ENCODE results near the gene HIPK2. TPM values are rescaled to one million over a fixed set of nuclear protein-coding genes. Genes with fewer than 3 reads are reported as not detected.

The HIPK2 gene
- total and polyA plus RNA-seq, 10 of the 15 experiments (the other 5 are each of a cell fraction or from before 2014, with no cell fraction given), result 1.7 to 39.0 (median 9.4) TPM

GRCh38 chr7:139646566-139646965 is 131.2 kb downstream of the HIPK2 start:
- ATAC-seq (no peak), FAIRE-seq (no peak), DNase-seq (ENCODE audit: low read depth, low spot score) (no peak)
- Histone ChIP-seq H3K4me1 (ENCODE audit: control insufficient read depth, insufficient read depth, low read length) (peaks cover 39% of the 10 kb centered on the region), H3K27me3 (replicated peaks in 1 of 2; ENCODE audit: control insufficient read depth in 2 of 2, insufficient read depth in 2 of 2, low read length in 1 of 2) (no peaks in the 10 kb centered on the region), H3K79me2 (ENCODE audit: control insufficient read depth, insufficient read depth, low read length) (no peaks in the 10 kb centered on the region; the same call in 1 of the 2 replicates), H3K9me3 (replicated peaks; ENCODE audit: control insufficient read depth, insufficient read depth, low read length) (no peaks in the 10 kb centered on the region; the same call in 2 of the 3 replicates), H3K36me3 (ENCODE audit: control insufficient read depth in 2 of 2, insufficient read depth in 2 of 2, low read length in 1 of 2) (peaks cover 4 to 13% of the 10 kb centered on the region in 2 experiments; a peak in 3 of 4 replicates), H4K20me1 (ENCODE audit: control insufficient read depth, insufficient read depth) (0 out of 2 replicates have a peak, but pooled peaks cover 2% of the 10 kb centered on the region), H3K9ac (ENCODE audit: control insufficient read depth, insufficient read depth, low read length) (no peak overlapping the region), H2AFZ (ENCODE audit: control insufficient read depth, low read depth, low read length) (no peak overlapping the region), H3K4me2 (ENCODE audit: control insufficient read depth, insufficient read depth) (0 out of 2 replicates have a peak overlapping the region, but pooled peaks have one; percentile 39), H3K4me3 (no peak overlapping the region), H3K27ac (ENCODE audit: control insufficient read depth, insufficient read depth) (peak overlapping the region; percentile 61)
- intact Hi-C loops (cut with micrococcal nuclease; ENCODE audit: unreplicated experiment), result loop anchor here (1.0 to 5.0 kb wide), 4 partner anchors 130 to 356 kb away; no protein-coding TSS in a partner anchor
- no TSS peak for BruUV-seq (replicated peaks)
- ChIA-PET SMC1A (ENCODE audit: uncharacterized antibody, unreplicated experiment) (interaction anchor here (0.7 to 5.3 kb wide), 47 partner anchors 9 to 362 kb away, joined by 3 to 121 read pairs (median 6); no protein-coding TSS in a partner anchor), POLR2A (interaction anchor here (0.6 to 3.4 kb wide), 11 partner anchors 13 to 531 kb away, joined by 3 to 32 read pairs (median 3); no protein-coding TSS in a partner anchor), CTCF (interaction anchor here (0.8 to 5.2 kb wide), 54 partner anchors 8 to 793 kb away, joined by 3 to 225 read pairs (median 6); no protein-coding TSS in a partner anchor), RAD21 (ENCODE audit: unreplicated experiment) (interaction anchor here (0.7 to 5.2 kb wide), 38 partner anchors 9 to 573 kb away, joined by 3 to 135 read pairs (median 6); partner anchors contain the start of genes HIPK2 and TBXAS1)
- in situ Hi-C loops (cut with MboI), result loop anchor here (5.0 kb wide), 1 partner anchor 126 kb away; no protein-coding TSS in a partner anchor
- 62% methylated on average over 4 of the region's 4 CpGs for WGBS (ENCODE audit: insufficient coverage, insufficient replicate concordance, low lambda C conversion rate, missing lambda C conversion rate)
- TF ChIP-seq DPF2 (IDR thresholded peaks at IDR 0.05) (0 out of 2 replicates have a peak, but pooled peaks have one; percentile 1), ZZZ3 (IDR thresholded peaks at IDR 0.05; ENCODE audit: control insufficient read depth, insufficient read length, low read depth) (no peak)

All from GM12878 (cell line).